HepG2 (cell line): ENCODE results near the gene SF3A2. TPM values are rescaled to one million over a fixed set of nuclear protein-coding genes. Genes with fewer than 3 reads are reported as not detected.

Source experiments
- ATAC-seq: fragments of 200-7000 bp; cut with Tn5 transposase; 3 replicates; pipeline ENCODE4 v1.9.1; 2020; ENCODE audit warnings: mild to moderate bottlenecking, moderate library complexity
- BruUV-seq: library from RNA; stranded (reverse); fragments of 400-500 nt; replicated peaks from 2 replicates; lab custom pipeline; 2021; lab: Mats Ljungman, UMichigan
- CTCF ChIA-PET: fragments of 300-600 bp; formaldehyde crosslinking; extraction: SDS; loops from one replicate; lab custom pipeline; 2021; ENCODE audit warnings: low total read pairs, inconsistent platforms, low intra/inter-chr PET ratio; lab: Yijun Ruan, JAX
- POLR2A ChIA-PET: fragments of 350-600 bp; sonication (Branson Sonifier 250); formaldehyde crosslinking; loops from one replicate; lab custom pipeline; 2020; ENCODE audit warnings: antibody characterized with exemption, inconsistent platforms; lab: Yijun Ruan, JAX
- DNase-seq: peaks from one replicate; pipeline ENCODE4 v3.0.0-alpha.2; 2015; ENCODE audit warnings: low spot score
- FAIRE-seq: peaks from 3 replicates; lab custom pipeline; 2011; peaks lifted over from hg19 to GRCh38; lab: Jason Lieb, UNC
- H2AFZ ChIP-seq: one replicate; pipeline ENCODE4 v1.6.1; 2011; ENCODE audit warnings: low read length, inconsistent platforms
- H3K27ac ChIP-seq: fragments of 300-600 bp; 3 replicates; pipeline ENCODE4 v1.8.0; 2011; ENCODE audit warnings: mixed run types, mild to moderate bottlenecking, mixed read lengths, low read length, inconsistent platforms; ENCODE audit not compliant: insufficient read depth; ENCODE audit errors: extremely low read length
- H3K27me3 ChIP-seq, 2 experiments: fragments of 200-600 bp in 1 of 2; 2 replicates in 1 of 2; 3 replicates in 1 of 2; pipeline versions ENCODE4 v1.6.0 to v1.8.0; 2011; ENCODE audit warnings: low read length in 2 of 2, mild to moderate bottlenecking in 2 of 2, moderate library complexity in 2 of 2, inconsistent platforms in 1 of 2; ENCODE audit not compliant: insufficient read depth in 2 of 2, control insufficient read depth in 1 of 2
- H3K36me3 ChIP-seq, 2 experiments: fragments of 200-600 bp in 1 of 2; replicated peaks in 1 of 2; 2 replicates in 1 of 2; 3 replicates in 1 of 2; pipeline versions ENCODE4 v1.5.1 to v1.8.0; 2011; ENCODE audit warnings: low read length in 2 of 2, inconsistent platforms in 1 of 2; ENCODE audit not compliant: insufficient read depth in 2 of 2, control insufficient read depth in 1 of 2
- H3K4me1 ChIP-seq: 2 replicates; pipeline ENCODE4 v1.5.1; 2012; ENCODE audit warnings: low read length, inconsistent platforms; ENCODE audit not compliant: insufficient read depth
- H3K4me2 ChIP-seq: 2 replicates; pipeline ENCODE4 v1.6.0; 2011; ENCODE audit warnings: low read depth, low read length, inconsistent platforms
- H3K4me3 ChIP-seq, 3 experiments: fragments of 200-600 bp in 1 of 3; sonication (generic), shearing (Covaris generic) in 1 of 3; replicated peaks in 1 of 3; 2 replicates each; pipeline ENCODE4 v1.5.1; 2011 to 2016; ENCODE audit warnings: low read length in 3 of 3, inconsistent platforms in 2 of 3, low read depth in 2 of 3, mild to moderate bottlenecking in 2 of 3, control low read depth in 1 of 3, mixed read lengths in 1 of 3; ENCODE audit not compliant: insufficient read depth in 1 of 3
- H3K79me2 ChIP-seq: one replicate; pipeline ENCODE4 v1.6.1; 2011; ENCODE audit warnings: low read length, inconsistent platforms; ENCODE audit not compliant: insufficient read depth
- H3K9ac ChIP-seq: 2 replicates; pipeline ENCODE4 v1.6.0; 2011; ENCODE audit warnings: mild to moderate bottlenecking, low read depth, low read length, inconsistent platforms; ENCODE audit not compliant: insufficient read depth
- H3K9me3 ChIP-seq: 2 replicates; pipeline ENCODE4 v1.5.1; 2012; ENCODE audit warnings: mild to moderate bottlenecking, low read length
- H4K20me1 ChIP-seq: 2 replicates; pipeline ENCODE4 v1.6.0; 2011; ENCODE audit warnings: inconsistent platforms, mild to moderate bottlenecking, low read length, moderate library complexity; ENCODE audit not compliant: insufficient read depth
- AGO2 ChIP-seq: fragments of 200-400 bp; formaldehyde crosslinking; optimal IDR thresholded peaks from 2 replicates; pipeline ENCODE3; 2017; ENCODE audit warnings: mild to moderate bottlenecking, low read depth, low read length, moderate library complexity
- ATF7-NPFF ChIP-seq: sonication (generic); formaldehyde crosslinking; IDR thresholded peaks from 2 replicates; pipeline ENCODE4 v1.8.1; 2023; ENCODE audit warnings: mild to moderate bottlenecking, low read depth, missing genetic modification reagents, moderate library complexity
- DPF2 ChIP-seq: sonication (generic); formaldehyde crosslinking; IDR thresholded peaks from 2 replicates; pipeline ENCODE4 v1.4.0; 2020; ENCODE audit warnings: mild to moderate bottlenecking, low read depth, missing genetic modification reagents, borderline replicate concordance
- HMG20B ChIP-seq: conservative IDR thresholded peaks from 2 replicates; pipeline ENCODE4 v1.6.1; 2016; ENCODE audit warnings: missing genetic modification reagents, missing compliant biosample characterization
- HNRNPK ChIP-seq: fragments of 200-400 bp; formaldehyde crosslinking; IDR thresholded peaks from 2 replicates; pipeline ENCODE4 v1.6.1; 2018; ENCODE audit warnings: low read length, low read depth, moderate library complexity, mild to moderate bottlenecking; ENCODE audit not compliant: poor library complexity, severe bottlenecking
- HOXA3 ChIP-seq: sonication (generic); formaldehyde crosslinking; IDR thresholded peaks from 2 replicates; pipeline ENCODE4 v1.5.0; 2020; ENCODE audit warnings: missing genetic modification reagents
- KDM2A ChIP-seq: sonication (generic); formaldehyde crosslinking; IDR thresholded peaks from 2 replicates; pipeline ENCODE4 v1.4.0; 2020; ENCODE audit warnings: low read depth, missing genetic modification reagents, borderline replicate concordance
- MAZ ChIP-seq, 2 experiments: sonication (generic) in 1 of 2; formaldehyde crosslinking in 1 of 2; IDR thresholded peaks; 2 replicates each; pipeline versions ENCODE4 v1.5.0 to v1.6.1; 2012 to 2020; ENCODE audit warnings: low read depth in 2 of 2, mild to moderate bottlenecking in 2 of 2, borderline replicate concordance in 1 of 2, improper control_type of control experiment in 1 of 2, low read length in 1 of 2, missing genetic modification reagents in 1 of 2, moderate library complexity in 1 of 2
- PRMT3 ChIP-seq: sonication (generic); formaldehyde crosslinking; IDR thresholded peaks from 2 replicates; pipeline ENCODE4 v1.8.1; 2022; ENCODE audit warnings: low read depth, mild to moderate bottlenecking, moderate library complexity, missing genetic modification reagents, borderline replicate concordance
- SMAD1 ChIP-seq: sonication (generic); formaldehyde crosslinking; IDR thresholded peaks from 2 replicates; pipeline ENCODE4 v1.4.0; 2020; ENCODE audit warnings: missing genetic modification reagents, low read depth, mild to moderate bottlenecking, borderline replicate concordance
- TCF7 ChIP-seq: sonication (generic); IDR thresholded peaks from 2 replicates; pipeline ENCODE4 v1.6.1; 2016; ENCODE audit warnings: antibody characterized with exemption, low read depth
- ZFP82 ChIP-seq: sonication (generic); formaldehyde crosslinking; IDR thresholded peaks from 2 replicates; pipeline ENCODE4 v1.5.1; 2020; ENCODE audit warnings: mild to moderate bottlenecking, missing genetic modification reagents, borderline replicate concordance
- ZNF224 ChIP-seq: sonication (generic); formaldehyde crosslinking; IDR thresholded peaks from 2 replicates; pipeline ENCODE4 v1.5.0; 2020; ENCODE audit warnings: mild to moderate bottlenecking, missing genetic modification reagents
- ZNF253 ChIP-seq: sonication (generic); formaldehyde crosslinking; IDR thresholded peaks from 2 replicates; pipeline ENCODE4 v1.8.0; 2022; ENCODE audit warnings: mild to moderate bottlenecking, missing genetic modification reagents, borderline replicate concordance
- ZNF260 ChIP-seq: sonication (generic); formaldehyde crosslinking; IDR thresholded peaks from 2 replicates; pipeline ENCODE4 v1.4.0; 2020; ENCODE audit warnings: missing genetic modification reagents, low read depth, mild to moderate bottlenecking, borderline replicate concordance
- ZNF367 ChIP-seq: sonication (generic); formaldehyde crosslinking; IDR thresholded peaks from 2 replicates; pipeline ENCODE4 v1.4.0; 2020; ENCODE audit warnings: missing genetic modification reagents, borderline replicate concordance
- ZNF503 ChIP-seq: sonication (generic); formaldehyde crosslinking; IDR thresholded peaks from 2 replicates; pipeline ENCODE4 v1.4.0; 2020; ENCODE audit warnings: missing genetic modification reagents
- ZNF776 ChIP-seq: sonication (generic); formaldehyde crosslinking; IDR thresholded peaks from 2 replicates; pipeline ENCODE4 v1.4.0; 2020; ENCODE audit warnings: mild to moderate bottlenecking, missing genetic modification reagents
- ZSCAN25 ChIP-seq: sonication (generic); formaldehyde crosslinking; IDR thresholded peaks from 2 replicates; pipeline ENCODE4 v1.8.0; 2022; ENCODE audit warnings: mild to moderate bottlenecking, missing genetic modification reagents
- WGBS: methylation state at CpG from one replicate; pipeline ENCODE4 v1.1.6; 2017; ENCODE audit warnings: low lambda C conversion rate; 5-methylcytosine and 5-hydroxymethylcytosine counted together
- in situ Hi-C: cut with HindIII; loops from 2 replicates; pipeline ENCODE4 v1.10.0; 2017; ENCODE audit warnings: low pct_unique_long_range_greater_than_20kb; ENCODE audit not compliant: extremely low pct_ligation_motif_present
- intact Hi-C: fragments of 100-400 bp; cut with micrococcal nuclease; formaldehyde crosslinking; loops from one replicate; pipeline ENCODE4 v1.10.0; 2022; ENCODE audit not compliant: unreplicated experiment
- polyA plus RNA-seq, 8 experiments: library from polyadenylated mRNA; depleted of rRNA in 3 of 8; stranded (reverse) in 7 of 8; unstranded in 1 of 8; fragments of >200 nt; fragmentation: Illumina TruSeq in 4 of 8; extraction: Trizol in 4 of 8; gene quantifications; 2 replicates each; pipeline versions ENCODE4 v1.2.1 to v1.2.3, GENCODE V29; 2011 to 2016; ENCODE audit warnings: low read depth in 4 of 8, missing spikeins in 1 of 8, mixed read lengths in 1 of 8; ENCODE audit not compliant: insufficient read depth in 1 of 8
- total RNA-seq, 5 experiments: library from RNA; depleted of rRNA; stranded (reverse); fragments of >200 nt; fragmentation: Illumina TruSeq; extraction: Trizol; gene quantifications; 2 replicates each; pipeline ENCODE4 v1.2.3, GENCODE V29; 2016; ENCODE audit warnings: low read depth in 1 of 5
- TF ChIP-seq, protein P1 (sequence below): sonication (generic); formaldehyde crosslinking; IDR thresholded peaks from 2 replicates; pipeline ENCODE4 v1.5.0; 2020; ENCODE audit warnings: mild to moderate bottlenecking, missing genetic modification reagents

The SF3A2 gene
- total and polyA plus RNA-seq, 2 of the 13 experiments (the other 11 are each of a cell fraction or from before 2014, with no cell fraction given), result 8.6 to 8.8 TPM

GRCh38 chr19:2221250-2221831 is 15.3 kb upstream of the SF3A2 start:
- BruUV-seq, result no TSS peak
- no peaks in the 10 kb centered on the region for H3K79me2 ChIP-seq
- H3K27me3 ChIP-seq, result no peaks in the 10 kb centered on the region
- no peak overlapping the region for H2AFZ ChIP-seq
- H3K36me3 ChIP-seq, result peaks cover 27 to 69% of the 10 kb centered on the region in 2 experiments; a peak in 4 of 5 replicates
- ATAC-seq (no peak; the same call in 2 of the 3 replicates), DNase-seq (no peak), FAIRE-seq (no peak)
- no peak overlapping the region for H3K4me3 ChIP-seq
- ChIA-PET CTCF (no interaction called here), POLR2A (interaction anchor here (1.0 to 1.3 kb wide), 2 partner anchors 9 to 48 kb away, joined by 3 read pairs; no protein-coding TSS in a partner anchor)
- no peak overlapping the region for H3K27ac ChIP-seq
- H3K9me3 ChIP-seq, result no peaks in the 10 kb centered on the region
- in situ Hi-C loops, result no loop called here
- no peak overlapping the region for H3K9ac ChIP-seq
- intact Hi-C loops, result no loop called here
- no peaks in the 10 kb centered on the region for H3K4me1 ChIP-seq
- WGBS, result 96% methylated on average over 12 of the region's 20 CpGs
- no peak overlapping the region for H3K4me2 ChIP-seq
- H4K20me1 ChIP-seq, result no peaks in the 10 kb centered on the region
- TF ChIP-seq ATF7-NPFF (CRISPR knock-in tag) (no peak), ZFP82 (CRISPR knock-in tag) (no peak), HMG20B (CRISPR knock-in tag) (no peak), MAZ (IDR thresholded peaks at IDR 0.05; ENCODE audit: borderline replicate concordance, low read depth, low read length) (no peak), MAZ (CRISPR knock-in tag; IDR thresholded peaks at IDR 0.05; ENCODE audit: low read depth) (no peak), SMAD1 (CRISPR knock-in tag) (no peak), AGO2 (peak; percentile 1), HOXA3 (CRISPR knock-in tag) (0 out of 2 replicates have a peak, but pooled peaks have one; percentile 21), ZSCAN25 (CRISPR knock-in tag) (0 out of 2 replicates have a peak, but pooled peaks have one; percentile 33), ZNF367 (no peak), DPF2 (CRISPR knock-in tag) (no peak), TCF7 (no peak), ZNF253 (CRISPR knock-in tag) (no peak), ZNF503 (CRISPR knock-in tag) (no peak), PRMT3 (no peak), ZNF260 (no peak), ZNF224 (CRISPR knock-in tag) (no peak), KDM2A (CRISPR knock-in tag) (no peak), ZNF776 (no peak), HNRNPK (no peak)
- TF ChIP-seq, protein P1, sequence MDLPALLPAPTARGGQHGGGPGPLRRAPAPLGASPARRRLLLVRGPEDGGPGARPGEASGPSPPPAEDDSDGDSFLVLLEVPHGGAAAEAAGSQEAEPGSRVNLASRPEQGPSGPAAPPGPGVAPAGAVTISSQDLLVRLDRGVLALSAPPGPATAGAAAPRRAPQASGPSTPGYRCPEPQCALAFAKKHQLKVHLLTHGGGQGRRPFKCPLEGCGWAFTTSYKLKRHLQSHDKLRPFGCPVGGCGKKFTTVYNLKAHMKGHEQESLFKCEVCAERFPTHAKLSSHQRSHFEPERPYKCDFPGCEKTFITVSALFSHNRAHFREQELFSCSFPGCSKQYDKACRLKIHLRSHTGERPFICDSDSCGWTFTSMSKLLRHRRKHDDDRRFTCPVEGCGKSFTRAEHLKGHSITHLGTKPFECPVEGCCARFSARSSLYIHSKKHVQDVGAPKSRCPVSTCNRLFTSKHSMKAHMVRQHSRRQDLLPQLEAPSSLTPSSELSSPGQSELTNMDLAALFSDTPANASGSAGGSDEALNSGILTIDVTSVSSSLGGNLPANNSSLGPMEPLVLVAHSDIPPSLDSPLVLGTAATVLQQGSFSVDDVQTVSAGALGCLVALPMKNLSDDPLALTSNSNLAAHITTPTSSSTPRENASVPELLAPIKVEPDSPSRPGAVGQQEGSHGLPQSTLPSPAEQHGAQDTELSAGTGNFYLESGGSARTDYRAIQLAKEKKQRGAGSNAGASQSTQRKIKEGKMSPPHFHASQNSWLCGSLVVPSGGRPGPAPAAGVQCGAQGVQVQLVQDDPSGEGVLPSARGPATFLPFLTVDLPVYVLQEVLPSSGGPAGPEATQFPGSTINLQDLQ, result no peak
